Prostate gland (tissue), 2 donors: ENCODE results near the gene C4BPB.

ENCODE experiments used
- POLR2AphosphoS5 ChIP-seq: sonication (generic); formaldehyde crosslinking; IDR thresholded peaks from one replicate; pipeline ENCODE4 v1.6.1; 2017; ENCODE audit warnings: antibody characterized with exemption
- TF ChIP-seq, protein P1 (sequence below), 4 experiments: fragments of 200-600 bp in 2 of 4; fragments of 450-650 bp in 2 of 4; sonication (generic) in 2 of 4; IDR thresholded peaks; 1 replicate in 3 of 4; 2 replicates in 1 of 4; pipeline ENCODE4 v1.5.1; 2016 to 2019; ENCODE audit warnings: antibody characterized with exemption in 4 of 4, mild to moderate bottlenecking in 2 of 4, moderate library complexity in 2 of 4

GRCh38 chr1:207112616-207113296 is 24.1 kb downstream of the C4BPB start:
- TF ChIP-seq, protein P1, sequence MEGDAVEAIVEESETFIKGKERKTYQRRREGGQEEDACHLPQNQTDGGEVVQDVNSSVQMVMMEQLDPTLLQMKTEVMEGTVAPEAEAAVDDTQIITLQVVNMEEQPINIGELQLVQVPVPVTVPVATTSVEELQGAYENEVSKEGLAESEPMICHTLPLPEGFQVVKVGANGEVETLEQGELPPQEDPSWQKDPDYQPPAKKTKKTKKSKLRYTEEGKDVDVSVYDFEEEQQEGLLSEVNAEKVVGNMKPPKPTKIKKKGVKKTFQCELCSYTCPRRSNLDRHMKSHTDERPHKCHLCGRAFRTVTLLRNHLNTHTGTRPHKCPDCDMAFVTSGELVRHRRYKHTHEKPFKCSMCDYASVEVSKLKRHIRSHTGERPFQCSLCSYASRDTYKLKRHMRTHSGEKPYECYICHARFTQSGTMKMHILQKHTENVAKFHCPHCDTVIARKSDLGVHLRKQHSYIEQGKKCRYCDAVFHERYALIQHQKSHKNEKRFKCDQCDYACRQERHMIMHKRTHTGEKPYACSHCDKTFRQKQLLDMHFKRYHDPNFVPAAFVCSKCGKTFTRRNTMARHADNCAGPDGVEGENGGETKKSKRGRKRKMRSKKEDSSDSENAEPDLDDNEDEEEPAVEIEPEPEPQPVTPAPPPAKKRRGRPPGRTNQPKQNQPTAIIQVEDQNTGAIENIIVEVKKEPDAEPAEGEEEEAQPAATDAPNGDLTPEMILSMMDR (IDR thresholded peaks at IDR 0.05): no peak
- TF ChIP-seq POLR2AphosphoS5: no peak
